Memory B cell (primary cell): ENCODE measurements around the gene TP53.
"Not testable (repeated sequence)": the region's sequence is repeated elsewhere in the genome, so short reads cannot be mapped to it uniquely, and the experiment has no call there.

Experiments used
- ATAC-seq: fragments of 150-1000 bp; cut with Tn5 transposase; 2 replicates; pipeline ENCODE4 v1.10.0; 2021; ENCODE audit warnings: low read depth, mild to moderate bottlenecking, moderate library complexity
- DNase-seq, 2 donors: peaks; one replicate each; pipeline ENCODE4 v3.0.0; 2022; ENCODE audit warnings: low spot score in 2 of 2
- H3K27ac Mint-ChIP-seq: one replicate; pipeline ENCODE4 v1.8.0; 2022; ENCODE audit warnings: mild to moderate bottlenecking, moderate library complexity, mixed read lengths
- H3K27me3 Mint-ChIP-seq: one replicate; pipeline ENCODE4 v1.8.0; 2022; ENCODE audit warnings: mixed read lengths
- H3K36me3 Mint-ChIP-seq: one replicate; pipeline ENCODE4 v1.8.0; 2022; ENCODE audit warnings: mild to moderate bottlenecking, mixed read lengths
- H3K4me1 Mint-ChIP-seq: one replicate; pipeline ENCODE4 v1.8.0; 2022; ENCODE audit warnings: mixed read lengths
- H3K4me3 Mint-ChIP-seq: one replicate; pipeline ENCODE4 v1.8.0; 2022; ENCODE audit warnings: mild to moderate bottlenecking, moderate library complexity, mixed read lengths
- H3K9me3 Mint-ChIP-seq: one replicate; pipeline ENCODE4 v1.8.0; 2022; ENCODE audit warnings: mixed read lengths

TP53 gene

DNA sequence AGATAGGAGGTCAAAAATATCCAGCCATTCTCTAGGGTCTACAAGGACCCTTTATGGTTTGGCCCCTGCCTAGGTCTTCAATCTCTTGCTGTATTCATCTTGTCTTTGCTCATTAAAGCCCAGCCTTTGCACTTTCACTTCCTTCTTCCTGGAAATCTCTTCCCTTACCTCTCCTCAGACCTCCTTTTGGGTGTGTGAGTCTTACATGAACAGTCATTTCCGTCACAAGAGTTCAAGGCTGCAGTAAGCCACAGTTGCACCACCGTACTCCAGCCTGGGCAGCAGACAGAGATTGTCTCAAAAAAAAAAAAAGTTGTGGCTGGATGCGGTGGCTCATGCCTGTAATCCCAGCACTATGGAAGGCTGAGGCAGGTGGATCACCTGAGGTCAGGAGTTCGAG, 42.5 kb downstream of the TP53 start:
- Mint-ChIP-seq H3K4me1 (peaks cover 4% of the 10 kb centered on the region), H3K4me3 (no peak overlapping the region)

DNA sequence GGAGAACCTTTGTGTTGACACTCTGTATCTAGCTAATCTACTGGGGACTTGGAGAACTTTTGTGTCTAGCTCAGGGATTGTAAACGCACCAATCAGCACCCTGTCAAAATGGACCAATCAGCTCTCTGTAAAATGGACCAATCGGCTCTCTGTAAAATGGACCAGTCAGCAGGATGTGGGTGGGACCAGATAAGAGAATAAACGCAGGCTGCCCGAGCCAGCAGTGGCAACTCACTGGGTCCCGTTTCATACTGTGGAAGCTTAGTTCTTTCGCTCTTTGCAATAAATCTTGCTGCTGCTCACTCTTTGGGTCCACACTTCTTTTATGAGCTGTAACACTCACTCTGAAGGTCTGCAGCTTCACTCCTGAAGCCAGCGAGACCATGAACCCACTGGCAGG, 45.7 kb downstream of the TP53 start:
- not testable (repeated sequence) for H3K4me3 Mint-ChIP-seq, H3K27me3 Mint-ChIP-seq, H3K9me3 Mint-ChIP-seq, ATAC-seq, H3K27ac Mint-ChIP-seq, DNase-seq, H3K4me1 Mint-ChIP-seq, H3K36me3 Mint-ChIP-seq

More for the DNA sequence above, 42.5 kb downstream of the TP53 start:
- H3K27me3 Mint-ChIP-seq = peaks cover 10% of the 10 kb centered on the region
- no peaks in the 10 kb centered on the region for H3K9me3 Mint-ChIP-seq
- H3K27ac Mint-ChIP-seq = no peak overlapping the region
- DNase-seq = no peak
- no peaks in the 10 kb centered on the region for H3K36me3 Mint-ChIP-seq
- peak; percentile 67 for ATAC-seq

DNA sequence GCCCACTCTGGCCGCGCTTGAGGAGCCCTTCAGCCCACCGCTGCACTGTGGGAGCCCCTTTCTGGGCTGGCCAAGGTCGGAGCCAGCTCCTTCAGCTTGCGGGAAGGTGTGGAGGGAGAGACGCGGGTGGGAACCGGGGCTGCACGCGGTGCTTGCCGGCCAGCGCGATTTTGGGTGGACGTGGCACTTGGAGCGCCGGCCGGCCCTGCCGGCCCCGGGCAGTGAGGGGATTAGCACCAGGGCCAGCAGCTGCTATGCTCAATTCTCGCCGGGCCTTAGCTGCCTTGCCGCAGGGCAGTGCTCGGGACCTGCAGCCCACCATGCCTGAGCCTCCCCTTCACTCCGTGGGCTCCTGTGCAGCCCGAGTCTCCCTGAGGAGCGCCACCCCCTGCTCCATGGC, 46.5 kb downstream of the TP53 start:
- Mint-ChIP-seq H3K4me1 (peaks cover 4% of the 10 kb centered on the region), H3K27ac (no peak overlapping the region), H3K4me3 (no peak overlapping the region), H3K36me3 (no peaks in the 10 kb centered on the region), H3K9me3 (no peaks in the 10 kb centered on the region), H3K27me3 (no peaks in the 10 kb centered on the region)
- ATAC-seq (no peak), DNase-seq (no peak)

DNA sequence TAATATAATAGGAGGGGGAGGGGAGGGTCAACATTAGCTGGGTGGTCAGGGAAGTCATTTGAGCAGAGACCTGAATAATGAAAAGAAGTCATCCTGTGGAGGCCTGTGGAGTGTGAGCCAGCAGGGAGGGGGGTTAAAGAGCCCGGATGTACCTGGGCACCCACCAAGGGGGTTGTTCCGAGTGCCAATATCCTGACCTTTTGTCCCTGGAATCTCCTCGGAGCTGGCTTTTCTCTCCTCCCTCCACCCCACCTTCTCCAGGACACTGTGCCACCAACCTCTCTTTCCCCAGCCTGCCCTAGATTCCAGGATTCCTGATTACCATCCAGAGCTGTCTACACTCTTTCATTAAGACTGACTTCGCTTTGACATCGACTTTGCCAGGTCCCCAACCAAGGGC, 51.1 kb downstream of the TP53 start:
- H3K9me3 Mint-ChIP-seq = no peaks in the 10 kb centered on the region
- ATAC-seq = no peak
- no peaks in the 10 kb centered on the region for H3K4me1 Mint-ChIP-seq
- H3K4me3 Mint-ChIP-seq = no peak overlapping the region
- H3K36me3 Mint-ChIP-seq = no peaks in the 10 kb centered on the region
- H3K27ac Mint-ChIP-seq = no peak overlapping the region
- DNase-seq = no peak
- H3K27me3 Mint-ChIP-seq = peaks cover 1% of the 10 kb centered on the region

DNA sequence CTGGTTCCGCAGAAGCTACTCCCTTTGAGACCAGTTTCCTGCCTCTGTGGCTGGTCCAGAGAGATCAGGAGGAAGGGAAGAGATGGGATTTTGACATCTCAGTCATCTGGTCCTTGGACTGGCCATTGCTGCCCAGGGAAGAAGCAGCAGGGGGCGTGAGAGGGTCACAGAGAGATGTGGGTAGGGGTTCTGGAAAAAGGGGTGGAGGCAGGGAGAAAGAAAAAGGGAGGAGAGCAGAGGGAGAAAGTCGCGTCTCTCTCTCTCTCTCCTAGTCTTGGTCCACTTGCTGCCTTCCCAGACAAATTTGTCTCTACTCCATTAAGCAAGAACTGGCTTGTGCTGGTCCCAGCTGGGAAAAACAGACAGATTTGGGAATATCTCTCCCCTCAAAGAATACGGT, 52.9 kb downstream of the TP53 start:
- no peak for ATAC-seq
- Mint-ChIP-seq H3K27ac (no peak overlapping the region), H3K4me3 (no peak overlapping the region), H3K9me3 (no peaks in the 10 kb centered on the region), H3K36me3 (no peaks in the 10 kb centered on the region), H3K4me1 (no peaks in the 10 kb centered on the region), H3K27me3 (peaks cover 1% of the 10 kb centered on the region)
- no peak for DNase-seq

DNA sequence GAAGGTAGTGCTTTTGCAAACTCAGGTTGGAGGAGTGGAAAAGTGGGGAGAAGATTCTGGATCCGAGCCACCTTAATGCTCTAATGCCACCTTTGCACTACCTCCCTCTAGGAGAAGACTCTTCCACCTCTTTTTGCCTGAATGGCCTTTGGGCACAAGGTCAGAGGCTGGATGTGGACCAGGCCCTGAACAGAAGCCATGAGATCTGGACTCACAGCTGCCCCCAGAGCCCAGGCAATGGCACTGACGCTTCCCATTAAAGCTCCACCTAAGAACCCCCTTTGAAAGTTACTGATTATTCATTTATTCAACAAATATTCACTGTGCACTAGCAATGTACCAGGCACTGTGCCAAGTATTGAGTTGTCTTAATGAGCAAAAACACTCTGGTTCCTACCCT, 54.2 kb downstream of the TP53 start:
- no peak for DNase-seq
- Mint-ChIP-seq H3K4me3 (no peak overlapping the region), H3K36me3 (no peaks in the 10 kb centered on the region), H3K4me1 (no peaks in the 10 kb centered on the region), H3K27me3 (peaks cover 1% of the 10 kb centered on the region), H3K9me3 (no peaks in the 10 kb centered on the region), H3K27ac (no peak overlapping the region)
- ATAC-seq = no peak

DNA sequence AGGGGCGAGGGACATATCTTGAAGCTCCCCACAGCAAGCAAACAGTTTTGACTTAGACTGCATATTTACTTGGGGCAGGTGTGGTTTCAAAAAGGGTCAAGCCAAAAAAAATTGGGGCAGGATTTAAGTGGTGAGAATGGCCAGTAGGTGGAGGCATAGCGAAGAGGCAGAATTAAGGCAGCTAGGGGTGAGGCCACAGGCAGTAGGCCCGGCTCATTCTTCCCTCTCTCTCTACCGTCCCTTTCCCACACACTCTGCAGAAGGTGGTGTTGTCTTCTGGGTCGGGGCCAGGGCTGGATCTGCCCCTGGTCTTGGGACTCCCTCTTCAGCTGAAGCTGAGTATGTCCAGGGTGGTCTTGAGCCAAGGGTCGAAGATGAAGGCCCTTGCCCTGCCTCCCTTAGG, 54.8 kb downstream of the TP53 start:
- no peaks in the 10 kb centered on the region for H3K36me3 Mint-ChIP-seq
- H3K4me1 Mint-ChIP-seq = no peaks in the 10 kb centered on the region
- peaks cover 1% of the 10 kb centered on the region for H3K27me3 Mint-ChIP-seq
- DNase-seq (no peak), ATAC-seq (peak; percentile 43)
- no peaks in the 10 kb centered on the region for H3K9me3 Mint-ChIP-seq
- no peak overlapping the region for H3K4me3 Mint-ChIP-seq
- no peak overlapping the region for H3K27ac Mint-ChIP-seq

DNA sequence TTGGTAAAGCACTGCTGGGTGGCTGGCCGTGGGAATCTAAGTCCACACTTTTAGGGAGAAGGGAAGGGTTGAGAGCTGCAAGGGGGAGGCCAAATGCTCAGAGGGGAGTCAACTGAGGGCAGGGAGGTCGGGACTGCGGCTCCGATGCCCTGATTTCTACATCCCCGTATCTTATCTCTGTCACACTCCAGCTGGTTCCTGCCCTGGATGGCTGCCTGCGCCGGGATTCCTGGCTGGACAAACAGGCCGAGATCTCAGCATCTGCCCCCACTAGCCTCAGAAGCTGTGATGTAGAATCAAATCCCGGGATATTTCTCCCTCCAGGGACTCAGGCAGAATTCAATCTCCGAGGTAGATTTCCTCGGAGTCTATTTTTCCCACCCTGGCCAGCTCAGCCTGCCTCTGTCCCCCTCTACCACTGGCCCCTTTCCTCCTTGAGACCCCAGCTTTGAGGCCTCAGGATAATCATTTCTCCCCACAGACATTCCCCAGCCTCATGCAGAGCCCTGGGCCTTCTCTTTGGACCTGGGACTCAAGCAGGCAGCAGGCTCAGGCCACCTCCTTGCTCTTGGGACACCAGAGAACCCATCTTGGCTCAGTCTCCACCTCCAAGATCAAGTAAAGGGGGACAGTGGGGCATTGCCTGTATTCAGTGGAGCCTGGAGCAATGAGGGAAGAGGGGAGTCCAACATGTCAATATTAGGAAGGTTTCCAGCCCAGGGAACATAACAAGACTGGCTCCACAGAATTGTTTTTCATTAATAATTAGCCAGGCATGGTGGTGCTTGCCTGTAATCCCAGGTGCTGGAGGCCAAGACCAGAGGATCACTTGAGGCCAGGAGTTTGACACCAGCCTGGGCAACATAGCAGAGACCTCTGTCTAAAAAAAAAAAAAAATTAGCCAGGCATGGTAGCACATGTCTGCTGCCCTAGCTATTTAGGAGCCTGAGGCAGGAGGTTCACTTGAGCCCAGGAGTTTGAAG, 55.6 kb downstream of the TP53 start:
- DNase-seq (no peak), ATAC-seq (no peak)
- H3K27me3 Mint-ChIP-seq = peaks cover 1% of the 10 kb centered on the region
- H3K4me1 Mint-ChIP-seq = peaks cover 6% of the 10 kb centered on the region
- no peak overlapping the region for H3K4me3 Mint-ChIP-seq
- H3K36me3 Mint-ChIP-seq = no peaks in the 10 kb centered on the region
- H3K9me3 Mint-ChIP-seq = no peaks in the 10 kb centered on the region
- H3K27ac Mint-ChIP-seq = no peak overlapping the region

DNA sequence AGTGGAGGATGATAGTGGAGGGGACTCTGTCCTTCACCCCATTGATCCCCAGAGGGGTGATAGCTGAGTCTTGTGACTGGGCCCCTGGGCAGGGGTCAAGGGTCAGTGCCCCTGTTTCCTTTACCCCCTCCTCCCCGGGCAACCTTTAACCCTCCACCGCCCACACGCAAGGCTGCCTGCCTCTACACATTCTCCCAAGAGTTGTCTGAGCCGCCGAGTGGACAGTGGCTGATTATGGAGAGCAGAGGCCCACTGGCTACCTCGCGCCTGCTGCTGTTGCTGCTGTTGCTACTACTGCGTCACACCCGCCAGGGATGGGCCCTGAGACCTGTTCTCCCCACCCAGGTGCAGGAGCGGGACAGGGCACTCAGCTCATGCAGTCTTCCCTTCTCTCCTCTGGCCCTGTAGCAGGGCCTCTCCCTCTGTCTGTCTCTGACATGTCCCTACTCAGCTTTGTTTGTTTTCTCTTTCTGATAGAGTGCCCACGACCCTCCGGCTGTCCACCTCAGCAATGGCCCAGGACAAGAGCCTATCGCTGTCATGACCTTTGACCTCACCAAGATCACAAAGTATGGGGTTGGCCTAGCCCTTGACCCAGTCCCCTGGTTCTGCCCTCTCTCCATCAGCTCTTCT, 57.2 kb downstream of the TP53 start, which contains the start of gene SHBG:
SHBG (plus strand) TSS at position 197 of the 633 bp plus-strand sequence; CDS start at position 235, 38 bp downstream.
- H3K4me1 Mint-ChIP-seq = peaks cover 9% of the 10 kb centered on the region
- H3K9me3 Mint-ChIP-seq = no peaks in the 10 kb centered on the region
- H3K4me3 Mint-ChIP-seq = no peak within 1 kb of the TSS
- peaks cover 5% of the 10 kb centered on the region for H3K36me3 Mint-ChIP-seq
- DNase-seq (no peak), ATAC-seq (no peak)
- H3K27ac Mint-ChIP-seq = no peak within 1 kb of the TSS
- H3K27me3 Mint-ChIP-seq = peaks cover 1% of the 10 kb centered on the region

DNA sequence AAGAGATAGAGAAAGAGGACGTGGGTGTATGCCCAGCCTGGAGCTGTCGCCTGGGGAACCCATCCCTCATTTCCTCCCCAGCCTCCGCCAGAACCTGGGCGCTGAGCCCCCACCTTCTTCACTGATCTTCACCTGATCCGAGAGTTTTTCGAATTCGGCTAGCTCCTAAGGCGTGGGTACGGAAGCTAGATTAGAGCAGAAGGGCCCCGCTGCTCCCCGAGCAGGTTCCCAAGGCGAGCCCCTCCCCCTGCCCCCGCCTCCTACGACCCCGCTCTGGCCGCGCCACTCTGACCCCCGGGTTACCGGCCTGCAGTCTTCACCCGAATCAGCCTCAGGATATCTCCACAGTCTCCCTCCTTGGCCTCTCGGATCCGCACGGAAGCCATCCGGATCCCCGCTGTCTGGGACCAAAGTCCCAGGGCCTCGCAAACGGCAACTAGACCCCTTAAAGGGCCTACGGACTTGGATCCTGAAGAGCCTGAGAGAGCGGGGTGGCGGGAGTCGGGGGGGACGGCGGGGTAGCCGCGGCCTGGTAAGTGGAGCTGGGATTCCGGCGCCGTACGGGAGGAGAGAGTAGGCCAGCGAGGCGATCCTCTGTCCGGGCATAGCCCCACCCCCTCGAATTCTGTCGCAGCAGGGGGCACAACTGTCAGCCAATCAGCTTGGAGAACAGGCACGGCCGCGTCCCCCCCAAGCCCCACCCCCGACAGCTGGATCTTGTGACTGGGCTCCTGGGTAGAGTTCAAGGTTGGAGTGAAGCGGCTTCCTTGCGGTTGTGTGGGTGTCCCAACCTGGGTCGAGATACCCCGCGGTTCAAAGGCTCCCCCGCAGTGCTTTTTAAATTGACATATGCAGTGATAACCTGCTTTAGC, 59.8 kb downstream of the TP53 start, which contains the start of gene SAT2:
SAT2 (minus strand) TSS at position 572 of the 872 bp plus-strand sequence; CDS start at position 386, 186 bp downstream.
- Mint-ChIP-seq H3K4me3 (peak within 1 kb of the TSS; percentile 95), H3K27ac (peak within 1 kb of the TSS; percentile 79), H3K36me3 (peaks cover 5% of the 10 kb centered on the region), H3K9me3 (no peaks in the 10 kb centered on the region), H3K4me1 (peaks cover 9% of the 10 kb centered on the region), H3K27me3 (no peaks in the 10 kb centered on the region)
- ATAC-seq = peak; percentile 92
- peak; percentile 63 to 70 for DNase-seq

DNA sequence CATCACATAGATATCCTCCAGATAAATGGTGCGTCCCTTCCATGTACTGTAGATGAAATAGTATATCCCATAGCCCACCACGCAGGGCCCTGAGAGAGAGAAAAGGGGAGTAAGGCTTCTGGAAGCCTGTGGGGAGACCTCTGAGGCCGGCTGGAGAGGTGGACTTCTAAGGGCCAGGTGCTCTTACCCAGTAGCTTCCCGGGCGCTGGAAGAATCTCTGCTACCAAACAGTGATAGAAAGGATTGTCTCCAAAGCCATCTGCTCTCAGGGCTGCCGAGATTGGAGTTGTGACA, 60.4 kb downstream of the TP53 start:
- peaks cover 9% of the 10 kb centered on the region for H3K4me1 Mint-ChIP-seq
- H3K9me3 Mint-ChIP-seq = no peaks in the 10 kb centered on the region
- no peaks in the 10 kb centered on the region for H3K27me3 Mint-ChIP-seq
- peaks cover 5% of the 10 kb centered on the region for H3K36me3 Mint-ChIP-seq
- peak overlapping the region; percentile 95 for H3K4me3 Mint-ChIP-seq
- H3K27ac Mint-ChIP-seq = peak overlapping the region; percentile 79
- ATAC-seq = no peak
- no peak for DNase-seq

DNA sequence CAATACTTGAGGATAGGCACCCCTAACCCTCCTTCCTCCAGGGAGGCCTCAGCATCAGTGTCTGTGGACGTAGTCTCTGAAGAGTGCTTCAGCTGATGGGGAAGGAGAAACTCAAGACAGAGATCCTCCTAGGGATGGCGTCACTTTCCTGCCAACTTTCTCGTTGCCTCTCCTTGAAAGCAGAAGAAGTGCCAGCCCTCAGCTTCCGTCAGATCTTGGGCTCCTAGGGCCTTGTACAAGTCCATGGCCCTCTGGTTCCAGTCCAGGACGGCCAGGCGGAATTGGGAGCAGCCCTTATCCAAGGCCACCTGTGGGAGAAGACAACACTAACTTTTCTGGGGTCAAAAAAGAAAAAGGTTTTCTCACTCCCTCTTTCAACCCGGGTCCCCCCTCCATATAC, 61.0 kb downstream of the TP53 start:
- Mint-ChIP-seq H3K36me3 (peaks cover 5% of the 10 kb centered on the region), H3K9me3 (no peaks in the 10 kb centered on the region), H3K4me3 (peak overlapping the region; percentile 95), H3K27ac (no peak overlapping the region), H3K4me1 (peaks cover 9% of the 10 kb centered on the region), H3K27me3 (no peaks in the 10 kb centered on the region)
- DNase-seq (no peak), ATAC-seq (no peak)

DNA sequence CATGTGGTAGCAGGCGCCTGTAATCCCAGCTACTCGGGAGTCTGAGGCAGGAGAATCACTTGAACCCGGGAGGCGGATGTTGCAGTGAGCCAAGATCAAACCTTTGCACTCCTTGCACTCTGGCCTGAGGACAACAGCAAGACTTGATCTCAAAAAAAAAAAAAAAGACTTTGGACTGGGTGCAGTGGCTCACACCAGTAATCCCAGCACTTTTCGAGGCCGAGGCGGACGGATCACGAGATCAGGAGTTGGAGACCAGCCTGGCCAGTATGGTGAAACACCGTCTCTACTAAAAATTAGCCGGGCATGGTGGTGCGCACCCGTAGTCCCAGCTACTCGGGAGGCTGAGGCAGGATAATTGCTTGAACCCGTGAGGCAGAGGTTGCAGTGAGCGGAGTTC, 61.5 kb downstream of the TP53 start:
- ATAC-seq, H3K27ac Mint-ChIP-seq, H3K9me3 Mint-ChIP-seq, H3K4me1 Mint-ChIP-seq, H3K27me3 Mint-ChIP-seq, H3K36me3 Mint-ChIP-seq, DNase-seq: not testable (repeated sequence)
- H3K4me3 Mint-ChIP-seq = peak overlapping the region; percentile 11

DNA sequence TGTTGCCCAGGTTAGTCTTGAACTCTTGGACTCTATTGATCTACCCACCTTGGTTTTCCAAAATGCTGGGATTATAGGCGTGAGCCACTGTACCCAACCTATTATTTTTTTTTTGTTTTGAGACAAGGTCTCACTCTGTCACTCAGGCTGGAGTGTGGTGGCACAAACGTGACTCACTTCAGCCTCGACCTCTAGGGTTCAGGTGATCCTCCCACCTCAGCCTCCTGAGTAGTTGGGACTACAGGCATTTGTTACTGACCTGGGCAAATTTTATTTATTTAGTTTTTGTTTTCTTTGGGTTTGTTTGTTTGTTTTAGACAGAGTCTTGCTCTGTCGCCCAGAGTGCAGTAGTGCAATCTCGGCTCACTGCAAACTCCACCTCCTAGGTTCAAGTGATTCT, 63.6 kb downstream of the TP53 start:
- Mint-ChIP-seq H3K36me3 (peaks cover 5% of the 10 kb centered on the region), H3K27me3 (no peaks in the 10 kb centered on the region), H3K4me1 (peaks cover 9% of the 10 kb centered on the region), H3K27ac (no peak overlapping the region), H3K4me3 (no peak overlapping the region), H3K9me3 (no peaks in the 10 kb centered on the region)
- ATAC-seq (no peak), DNase-seq (no peak)
